Common myeloid progenitor, CD34-positive (primary cell): ENCODE measurements around the gene LIPC. TPM values are rescaled to one million over a fixed set of nuclear protein-coding genes. Genes with fewer than 3 reads are reported as not detected.

Source experiments
- CTCF ChIA-PET: fragments of 350-600 bp; sonication (Branson Sonifier 250); formaldehyde crosslinking; loops from one replicate; lab custom pipeline; 2021; ENCODE audit warnings: antibody characterized with exemption; lab: Charles Lee
- POLR2A ChIA-PET: fragments of 350-600 bp; sonication (Branson Sonifier 250); formaldehyde crosslinking; loops from one replicate; lab custom pipeline; 2021; ENCODE audit warnings: antibody characterized with exemption; lab: Charles Lee
- DNase-seq, 3 donors: peaks; one replicate each; pipeline versions ENCODE4 v3.0.0 to v3.0.0-alpha.2; 2013
- H3K27ac ChIP-seq, 2 experiments: 1 replicate in 1 of 2; 2 replicates in 1 of 2; pipeline ENCODE4 v1.7.0; 2013; ENCODE audit warnings: inconsistent platforms in 2 of 2, low read length in 2 of 2, mild to moderate bottlenecking in 2 of 2, low read depth in 1 of 2, moderate library complexity in 1 of 2; ENCODE audit not compliant: severe bottlenecking in 2 of 2, insufficient read depth in 1 of 2, poor library complexity in 1 of 2
- H3K27me3 ChIP-seq, 5 experiments: replicated peaks in 2 of 5; 1 replicate in 3 of 5; 2 replicates in 2 of 5; pipeline versions ENCODE4 v1.6.1 to v1.7.0; 2013; ENCODE audit warnings: low read length in 4 of 5, mild to moderate bottlenecking in 2 of 5, moderate library complexity in 2 of 5, inconsistent platforms in 1 of 5; ENCODE audit not compliant: insufficient read depth in 5 of 5, control insufficient read depth in 4 of 5
- H3K36me3 ChIP-seq, 4 experiments: 1 replicate in 2 of 4; 2 replicates in 2 of 4; pipeline versions ENCODE4 v1.6.1 to v1.7.0; 2013; ENCODE audit warnings: low read length in 3 of 4, control low read depth in 1 of 4, mild to moderate bottlenecking in 1 of 4; ENCODE audit not compliant: control insufficient read depth in 4 of 4, insufficient read depth in 4 of 4
- H3K4me1 ChIP-seq, 4 experiments: 1 replicate in 3 of 4; 2 replicates in 1 of 4; pipeline versions ENCODE4 v1.6.1 to v1.7.1; 2013; ENCODE audit warnings: low read length in 3 of 4, mild to moderate bottlenecking in 3 of 4, control low read depth in 1 of 4, inconsistent platforms in 1 of 4, moderate library complexity in 1 of 4; ENCODE audit not compliant: control insufficient read depth in 4 of 4, insufficient read depth in 4 of 4; ENCODE audit errors: control extremely low read depth in 1 of 4
- H3K4me3 ChIP-seq, 7 experiments: 1 replicate in 4 of 7; 2 replicates in 3 of 7; pipeline versions ENCODE4 v1.5.1 to v1.7.0; 2013; ENCODE audit warnings: mild to moderate bottlenecking in 7 of 7, low read length in 6 of 7, moderate library complexity in 6 of 7, inconsistent platforms in 2 of 7, low read depth in 2 of 7, control low read depth in 1 of 7; ENCODE audit not compliant: insufficient read depth in 4 of 7, control insufficient read depth in 1 of 7; ENCODE audit errors: extremely low read depth in 1 of 7
- H3K9me3 ChIP-seq, 5 experiments: 1 replicate in 4 of 5; 2 replicates in 1 of 5; pipeline versions ENCODE4 v1.6.1 to v1.7.1; 2013; ENCODE audit warnings: low read length in 4 of 5, mild to moderate bottlenecking in 2 of 5, inconsistent platforms in 1 of 5, low read depth in 1 of 5, moderate library complexity in 1 of 5; ENCODE audit not compliant: control insufficient read depth in 4 of 5, insufficient read depth in 2 of 5; ENCODE audit errors: control extremely low read depth in 1 of 5
- WGBS: methylation state at CpG from one replicate; pipeline ENCODE4 v1.1.5; 2013; ENCODE audit not compliant: insufficient coverage; 5-methylcytosine and 5-hydroxymethylcytosine counted together
- polyA plus RNA-seq: library from polyadenylated mRNA; unstranded; fragments of 120-200 nt; gene quantifications from one replicate; pipeline ENCODE4 v1.2.1, GENCODE V29; 2013

The LIPC gene
- polyA plus RNA-seq = 0.91 TPM

DNA sequence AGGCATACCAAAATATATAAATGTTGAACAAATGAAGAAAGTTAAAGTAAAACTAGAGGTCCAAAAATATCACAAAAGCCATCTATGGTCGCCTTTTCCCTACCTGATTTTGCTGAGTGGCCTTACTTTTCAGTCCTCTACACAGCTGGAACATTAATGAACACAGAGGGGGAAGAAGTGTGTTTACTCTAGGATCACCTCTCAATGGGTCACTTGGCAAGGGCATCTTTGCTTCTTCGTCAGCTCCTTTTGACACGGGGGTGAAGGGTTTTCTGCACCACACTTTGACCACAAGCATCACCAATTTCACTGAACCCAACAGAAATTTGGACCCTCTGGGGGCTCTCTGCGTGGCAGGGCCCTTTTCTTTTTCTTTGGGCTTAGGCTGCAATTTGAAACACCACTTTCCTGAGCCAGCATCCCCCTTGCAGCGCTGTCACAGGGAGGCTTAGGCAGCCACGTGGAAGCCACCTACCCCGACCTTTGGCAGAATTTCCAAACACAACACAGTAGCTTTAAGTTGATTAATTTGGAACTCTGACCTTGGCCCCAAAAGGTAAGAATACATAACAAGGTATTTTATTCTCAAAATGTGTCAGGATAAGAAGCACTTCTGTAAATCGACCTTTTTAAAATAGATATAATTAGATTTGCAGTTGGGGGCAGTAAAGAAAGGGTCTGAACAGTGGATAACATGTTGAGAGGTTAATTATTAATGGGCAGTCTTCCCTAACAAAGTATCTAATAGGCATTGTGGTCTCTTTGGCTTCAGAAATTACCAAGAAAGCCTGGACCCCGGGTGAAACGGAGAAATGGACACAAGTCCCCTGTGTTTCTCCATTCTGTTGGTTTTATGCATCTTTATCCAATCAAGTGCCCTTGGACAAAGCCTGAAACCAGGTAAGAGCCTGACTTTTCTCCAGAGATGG is at the start of gene LIPC:
Gene LIPC, plus strand, starts transcription at position 771 of the 929 bp plus-strand sequence. Its CDS starts 42 bp downstream, at position 813.
- ChIA-PET POLR2A (interaction anchor here (0.7 kb wide), 1 partner anchor 86 kb away, joined by 3 read pairs; no protein-coding TSS in a partner anchor), CTCF (no interaction called here)
- DNase-seq = no peak
- 89% methylated on average over 7 of the region's 10 CpGs for WGBS
- Histone ChIP-seq H3K4me3 (no peak within 1 kb of the TSS), H3K4me1 (peaks cover 0 to 6% (median 2%) of the 10 kb centered on the region in 4 experiments), H3K27me3 (no peaks in the 10 kb centered on the region), H3K36me3 (no peaks in the 10 kb centered on the region), H3K9me3 (no peaks in the 10 kb centered on the region), H3K27ac (no peak within 1 kb of the TSS)

DNA sequence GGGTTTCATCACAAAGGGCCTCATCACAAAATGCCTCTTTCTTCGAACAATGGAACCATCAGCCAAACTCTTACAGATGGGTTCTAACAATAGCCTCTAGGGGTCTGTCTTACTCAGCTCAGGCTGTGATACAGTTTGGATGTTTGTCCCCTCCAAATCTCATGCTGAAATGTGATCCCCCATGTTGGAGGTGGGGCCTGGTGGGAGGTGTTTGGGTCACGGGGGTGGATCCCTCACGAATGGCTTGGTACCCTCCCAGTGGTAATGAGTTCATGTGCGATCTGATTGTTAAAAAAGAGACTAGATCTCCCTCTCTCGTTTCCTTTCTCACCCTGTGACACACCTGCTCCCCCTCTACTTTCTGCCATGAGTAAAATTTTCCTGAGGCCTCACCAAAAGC is 47.9 kb upstream of the LIPC start:
- H3K27me3 ChIP-seq = no peaks in the 10 kb centered on the region
- H3K9me3 ChIP-seq = no peaks in the 10 kb centered on the region
- no peak overlapping the region for H3K4me3 ChIP-seq
- DNase-seq = no peak
- CTCF ChIA-PET = no interaction called here
- H3K27ac ChIP-seq = no peak overlapping the region
- H3K4me1 ChIP-seq = no peaks in the 10 kb centered on the region
- H3K36me3 ChIP-seq = no peaks in the 10 kb centered on the region
- WGBS = 92% methylated on average over 2 of the region's 5 CpGs
- POLR2A ChIA-PET = no interaction called here

- H3K9me3 ChIP-seq = no peaks in the 10 kb centered on the region
- H3K36me3 ChIP-seq = no peaks in the 10 kb centered on the region
- H3K27ac ChIP-seq = no peak overlapping the region
- no peak overlapping the region for H3K4me3 ChIP-seq
- H3K27me3 ChIP-seq = no peaks in the 10 kb centered on the region
- 96% methylated on average over 4 of the region's 6 CpGs for WGBS
- no peak for DNase-seq
- no peaks in the 10 kb centered on the region for H3K4me1 ChIP-seq
- POLR2A ChIA-PET = no interaction called here
- CTCF ChIA-PET = no interaction called here
Measured at GRCh38 chr15:58384667-58385066, 47.1 kb upstream of the LIPC start.

DNA sequence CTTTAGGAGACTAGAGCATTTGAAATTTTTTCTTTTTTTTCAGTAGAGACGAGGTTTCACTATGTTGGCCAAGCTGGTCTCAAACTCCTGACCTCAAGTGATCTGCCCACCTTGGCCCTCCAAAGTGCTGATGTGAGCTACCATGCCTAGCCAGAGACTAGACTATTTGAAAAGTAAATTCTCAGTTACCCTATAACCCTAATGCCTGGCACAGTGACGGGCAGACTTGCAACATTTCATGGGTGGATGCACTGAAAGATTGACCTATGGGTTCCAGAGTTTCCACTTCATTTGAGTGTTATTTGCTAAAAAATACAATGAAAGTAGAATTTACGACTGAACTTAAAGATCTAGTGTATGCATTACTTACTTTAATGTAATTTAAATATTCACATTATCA is 45.7 kb upstream of the LIPC start:
- POLR2A ChIA-PET = no interaction called here
- DNase-seq = no peak
- Histone ChIP-seq H3K4me3 (no peak overlapping the region), H3K27me3 (no peaks in the 10 kb centered on the region), H3K4me1 (no peaks in the 10 kb centered on the region), H3K9me3 (no peaks in the 10 kb centered on the region), H3K36me3 (no peaks in the 10 kb centered on the region), H3K27ac (no peak overlapping the region)
- CTCF ChIA-PET = interaction anchor here (0.9 kb wide), 1 partner anchor 10 kb away, joined by 3 read pairs; no protein-coding TSS in a partner anchor
- 100% methylated on average over 2 of the region's 3 CpGs for WGBS

- no CpG with 5 or more reads among the region's 3 CpGs for WGBS
- CTCF ChIA-PET = interaction anchor here (0.9 kb wide), 1 partner anchor 10 kb away, joined by 3 read pairs; no protein-coding TSS in a partner anchor
- no peaks in the 10 kb centered on the region for H3K36me3 ChIP-seq
- no peaks in the 10 kb centered on the region for H3K4me1 ChIP-seq
- POLR2A ChIA-PET = no interaction called here
- no peak for DNase-seq
- H3K4me3 ChIP-seq = no peak overlapping the region
- H3K27me3 ChIP-seq = no peaks in the 10 kb centered on the region
- no peaks in the 10 kb centered on the region for H3K9me3 ChIP-seq
- H3K27ac ChIP-seq = no peak overlapping the region
Measured at GRCh38 chr15:58386641-58387040, 45.1 kb upstream of the LIPC start.

GRCh38 chr15:58387130-58387529 is 44.7 kb upstream of the LIPC start:
- Histone ChIP-seq H3K4me3 (no peak overlapping the region), H3K36me3 (no peaks in the 10 kb centered on the region), H3K4me1 (no peaks in the 10 kb centered on the region), H3K9me3 (no peaks in the 10 kb centered on the region), H3K27me3 (no peaks in the 10 kb centered on the region), H3K27ac (no peak overlapping the region)
- 100% methylated on average over 1 of the region's 2 CpGs for whole genome bisulfite sequencing
- DNase-seq = no peak
- POLR2A ChIA-PET = no interaction called here
- CTCF ChIA-PET = no interaction called here

DNA sequence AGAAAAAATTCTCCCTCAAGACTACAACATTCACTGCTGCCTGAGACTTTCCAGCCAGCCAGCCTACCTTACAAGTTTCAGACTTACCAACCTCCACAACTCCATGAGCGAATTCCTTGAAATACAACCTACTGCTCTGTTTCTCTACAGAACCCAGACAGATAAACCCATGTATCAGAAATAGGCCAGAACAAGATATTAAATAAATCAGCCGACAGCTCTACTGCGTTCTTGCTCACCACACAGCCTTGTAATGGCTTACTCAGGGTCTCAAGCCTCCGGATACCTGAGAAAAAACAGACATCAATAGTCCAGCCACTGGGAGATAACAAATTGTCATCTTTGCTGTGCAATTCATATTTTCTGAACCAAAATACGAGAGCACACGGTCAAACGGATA is 43.6 kb upstream of the LIPC start:
- no peak overlapping the region for H3K27ac ChIP-seq
- H3K4me1 ChIP-seq = peaks cover 0 to 3% (median 0%) of the 10 kb centered on the region in 4 experiments
- no peaks in the 10 kb centered on the region for H3K9me3 ChIP-seq
- no peak overlapping the region for H3K4me3 ChIP-seq
- POLR2A ChIA-PET = no interaction called here
- 87% methylated on average over 7 of the region's 7 CpGs for WGBS
- H3K36me3 ChIP-seq = no peaks in the 10 kb centered on the region
- CTCF ChIA-PET = no interaction called here
- no peak for DNase-seq
- no peaks in the 10 kb centered on the region for H3K27me3 ChIP-seq
